ENCODE measurements around the gene PON3. TPM values are rescaled to one million over a fixed set of nuclear protein-coding genes. Genes with fewer than 3 reads are reported as not detected.
A peak's percentile ranks its signal among the peaks of the same experiment; 100 is the strongest.
"Not testable (repeated sequence)": the region's sequence is repeated elsewhere in the genome, so short reads cannot be mapped to it uniquely, and the experiment has no call there.

Gene PON3
- total RNA-seq, 1 donor from 2014 or later: not detected

DNA sequence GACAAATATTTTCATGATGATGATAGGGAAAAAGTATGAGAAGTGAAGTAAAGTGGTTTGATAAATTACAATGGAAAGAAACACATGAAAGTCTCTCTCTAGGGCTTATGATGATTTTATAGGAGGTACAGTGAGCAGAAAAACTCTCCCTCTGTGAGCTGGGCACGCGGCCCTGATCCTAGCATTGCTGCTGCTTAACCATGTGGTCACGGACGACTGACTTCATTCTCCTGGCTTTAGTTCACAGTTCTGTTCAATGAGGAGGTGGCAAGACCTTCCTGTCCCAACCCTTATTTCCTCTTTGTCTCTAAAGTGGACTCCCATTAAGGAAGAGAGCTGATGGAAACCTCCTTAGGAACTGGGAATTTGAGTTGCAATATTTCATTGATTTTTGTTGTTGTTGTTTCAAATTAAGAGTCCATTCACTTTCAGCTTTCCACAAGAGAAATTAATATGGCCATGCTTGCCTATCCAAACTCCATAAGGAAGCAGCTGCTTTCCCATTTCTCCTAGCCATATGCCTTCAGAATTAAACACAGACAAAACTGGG lies 8.2 kb upstream of the PON3 start:
- no peak for DNase-seq (ENCODE audit: low spot score)
- H3K4me1 Mint-ChIP-seq (ENCODE audit: low read depth): no peaks in the 10 kb centered on the region
- H3K27me3 Mint-ChIP-seq (ENCODE audit: insufficient read depth): no peaks in the 10 kb centered on the region
- H3K36me3 Mint-ChIP-seq (ENCODE audit: low read depth): no peaks in the 10 kb centered on the region
- H3K4me3 Mint-ChIP-seq: no peak overlapping the region
- H3K27ac Mint-ChIP-seq: no peak overlapping the region
- intact Hi-C loops (cut with micrococcal nuclease): no loop called here
- H3K9me3 Mint-ChIP-seq: no peaks in the 10 kb centered on the region

DNA sequence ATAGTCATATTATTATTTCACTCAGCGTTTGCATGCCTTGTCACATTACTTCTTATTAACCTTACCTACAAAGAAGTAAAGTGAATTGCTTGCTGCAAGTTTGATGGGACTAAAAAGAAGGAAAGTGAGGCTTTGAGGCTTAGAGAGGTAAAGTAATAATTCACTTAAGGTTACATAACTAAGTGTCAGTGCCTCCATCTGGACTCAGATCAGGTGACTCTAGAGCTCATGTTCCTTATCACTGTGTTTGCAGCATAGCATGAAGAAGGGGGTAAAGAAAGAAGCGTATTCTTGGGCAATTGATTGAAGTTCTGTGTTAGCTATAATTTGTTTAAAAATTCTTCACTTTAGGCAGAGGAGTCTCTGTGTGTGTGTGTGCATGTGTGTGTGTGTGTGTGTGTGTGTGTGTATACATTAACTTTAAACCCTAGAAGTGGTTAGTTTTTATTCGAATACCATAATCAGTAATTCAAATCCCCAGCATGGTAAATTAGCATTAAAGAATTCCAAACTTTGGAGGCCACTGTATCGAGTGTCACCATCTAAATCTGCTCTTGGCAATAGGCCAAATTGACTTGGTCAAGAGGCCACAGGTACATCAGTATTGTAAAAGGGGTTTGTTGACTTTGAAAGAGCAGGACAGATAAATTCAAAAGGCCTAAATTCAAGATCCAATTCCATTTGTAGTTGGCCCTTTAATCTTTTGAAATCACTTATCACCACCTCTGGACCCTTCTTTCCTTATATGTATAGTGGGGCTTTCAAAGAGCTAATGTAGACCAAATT lies 2.2 kb upstream of the PON3 start:
- Mint-ChIP-seq H3K27me3 (ENCODE audit: insufficient read depth) (peaks cover 26% of the 10 kb centered on the region), H3K9me3 (no peaks in the 10 kb centered on the region), H3K4me3 (no peak overlapping the region), H3K27ac (no peak overlapping the region), H3K4me1 (ENCODE audit: low read depth) (peaks cover 4% of the 10 kb centered on the region), H3K36me3 (ENCODE audit: low read depth) (peaks cover 2% of the 10 kb centered on the region)
- intact Hi-C loops (cut with micrococcal nuclease): no loop called here
- no peak for DNase-seq (ENCODE audit: low spot score)

DNA sequence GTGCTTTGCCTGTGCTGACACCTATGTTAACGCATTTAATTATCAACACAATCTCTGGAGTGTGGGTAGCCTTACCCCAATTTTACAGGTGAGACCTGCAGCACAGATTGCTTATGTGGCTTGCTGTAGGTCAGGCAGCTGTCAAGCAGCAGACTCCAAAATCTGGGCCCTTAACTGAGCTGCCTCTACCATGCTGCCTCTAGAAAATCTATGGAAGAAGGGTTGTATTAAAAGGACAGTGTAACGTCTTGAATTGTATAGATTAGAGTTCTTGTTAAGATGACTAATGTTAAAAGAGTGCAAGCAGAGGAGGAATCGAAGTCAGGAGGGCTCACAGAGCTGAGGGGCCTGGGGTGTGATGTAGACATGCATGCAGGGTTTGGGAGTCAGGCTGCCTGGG lies 1.2 kb upstream of the PON3 start:
- no peak for DNase-seq (ENCODE audit: low spot score)
- peaks cover 4% of the 10 kb centered on the region for H3K4me1 Mint-ChIP-seq (ENCODE audit: low read depth)
- intact Hi-C loops (cut with micrococcal nuclease): loop anchor here (2.0 kb wide), 1 partner anchor 79 kb away; no protein-coding TSS in a partner anchor
- no peak overlapping the region for H3K27ac Mint-ChIP-seq
- H3K27me3 Mint-ChIP-seq (ENCODE audit: insufficient read depth): peaks cover 28% of the 10 kb centered on the region
- no peaks in the 10 kb centered on the region for H3K9me3 Mint-ChIP-seq
- peaks cover 2% of the 10 kb centered on the region for H3K36me3 Mint-ChIP-seq (ENCODE audit: low read depth)
- no peak overlapping the region for H3K4me3 Mint-ChIP-seq

DNA sequence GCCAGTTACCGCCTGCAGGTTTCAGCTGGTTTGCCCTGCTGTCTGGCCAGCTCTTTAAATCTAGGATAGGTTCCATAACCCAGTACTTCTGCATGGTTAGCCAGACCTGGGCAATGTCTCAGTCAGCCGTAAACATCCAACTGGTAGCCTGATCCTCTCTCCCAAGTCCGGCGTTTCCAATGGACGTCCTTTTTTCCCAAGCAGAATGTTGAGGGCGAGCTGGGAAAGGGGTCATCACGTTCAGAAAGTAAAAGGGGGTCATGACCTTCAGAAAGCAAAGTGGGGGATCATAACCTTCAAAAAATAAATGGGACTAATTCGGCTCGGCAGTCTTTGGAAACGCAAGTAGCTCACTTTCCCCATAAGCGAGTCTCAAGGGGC lies 430 bp downstream of the PON3 start:
- Mint-ChIP-seq H3K27me3 (ENCODE audit: insufficient read depth) (peaks cover 28% of the 10 kb centered on the region), H3K4me3 (peak overlapping the region; percentile 57)

DNA sequence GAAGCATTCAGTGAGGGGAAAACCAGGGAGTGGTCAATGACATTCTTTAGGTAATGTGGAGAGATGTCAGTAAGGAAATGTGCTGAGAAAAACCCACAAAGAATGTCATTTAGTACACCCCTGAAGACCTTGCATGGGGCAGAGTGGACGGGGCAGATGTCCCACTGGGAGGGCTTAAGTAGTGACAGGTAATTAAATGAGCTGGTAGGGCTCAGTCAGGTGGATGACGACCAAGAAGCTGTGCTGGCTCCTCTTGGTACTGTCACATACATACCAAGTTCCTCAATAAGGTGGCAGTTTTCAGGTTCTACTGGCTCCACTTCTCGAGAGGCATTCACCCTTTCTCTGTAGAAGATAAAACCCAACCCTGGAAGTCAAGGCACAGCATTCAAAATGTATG lies 1.8 kb downstream of the PON3 start:
- Mint-ChIP-seq H3K27ac (no peak overlapping the region), H3K9me3 (no peaks in the 10 kb centered on the region), H3K36me3 (ENCODE audit: low read depth) (peaks cover 2% of the 10 kb centered on the region), H3K4me3 (no peak overlapping the region), H3K27me3 (ENCODE audit: insufficient read depth) (peaks cover 30% of the 10 kb centered on the region), H3K4me1 (ENCODE audit: low read depth) (peaks cover 4% of the 10 kb centered on the region)
- DNase-seq (ENCODE audit: low spot score): no peak
- intact Hi-C loops (cut with micrococcal nuclease): no loop called here

More for the DNA sequence above, 430 bp downstream of the PON3 start:
- intact Hi-C loops (cut with micrococcal nuclease): loop anchor here (2.0 kb wide), 1 partner anchor 81 kb away; no protein-coding TSS in a partner anchor
- Mint-ChIP-seq H3K36me3 (ENCODE audit: low read depth) (peaks cover 2% of the 10 kb centered on the region), H3K4me1 (ENCODE audit: low read depth) (peaks cover 4% of the 10 kb centered on the region), H3K27ac (no peak overlapping the region), H3K9me3 (no peaks in the 10 kb centered on the region)
- DNase-seq (ENCODE audit: low spot score): no peak

DNA sequence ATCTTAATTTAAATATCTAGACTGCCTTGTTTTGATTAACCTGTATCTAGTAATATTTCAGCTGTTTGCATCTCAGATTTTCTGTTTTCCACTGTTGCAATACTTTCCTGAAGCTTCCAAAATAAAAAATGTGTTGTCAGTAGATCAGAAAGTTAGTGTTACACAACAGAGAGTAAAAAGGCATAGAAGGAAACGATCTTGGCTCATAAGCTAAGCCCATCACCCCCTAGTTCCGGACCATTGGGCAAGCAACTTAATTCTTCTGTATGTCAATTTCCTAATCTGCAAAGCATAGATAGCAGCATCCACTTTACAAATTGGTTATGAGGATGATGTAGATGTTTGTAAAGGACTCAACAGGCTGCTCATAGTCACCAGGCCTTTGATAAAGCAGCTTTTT lies 4.4 kb downstream of the PON3 start:
- no peak overlapping the region for H3K27ac Mint-ChIP-seq
- DNase-seq (ENCODE audit: low spot score): no peak
- no peaks in the 10 kb centered on the region for H3K9me3 Mint-ChIP-seq
- no peak overlapping the region for H3K4me3 Mint-ChIP-seq
- H3K36me3 Mint-ChIP-seq (ENCODE audit: low read depth): peaks cover 2% of the 10 kb centered on the region
- intact Hi-C loops (cut with micrococcal nuclease): no loop called here
- peaks cover 3% of the 10 kb centered on the region for H3K4me1 Mint-ChIP-seq (ENCODE audit: low read depth)
- peaks cover 21% of the 10 kb centered on the region for H3K27me3 Mint-ChIP-seq (ENCODE audit: insufficient read depth)

DNA sequence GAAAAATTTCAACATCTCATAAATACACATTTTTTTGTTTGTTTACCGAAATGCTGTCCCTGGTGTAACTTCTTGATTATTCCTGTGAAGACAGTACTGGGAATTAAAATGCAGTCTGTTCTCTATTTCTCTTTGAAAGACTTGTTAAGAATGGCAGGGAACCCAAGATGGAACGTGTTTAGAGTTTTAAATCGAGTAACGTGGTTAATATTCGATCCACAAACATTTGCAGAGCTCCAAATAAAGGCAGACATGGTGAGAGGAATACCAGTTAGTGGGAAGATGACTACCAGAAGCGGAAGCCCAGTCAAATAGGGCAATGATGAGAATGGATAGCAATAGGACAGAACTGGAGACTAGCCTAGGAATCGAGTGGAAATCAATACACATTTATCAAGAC lies 6.7 kb downstream of the PON3 start:
- no peak overlapping the region for H3K27ac Mint-ChIP-seq
- intact Hi-C loops (cut with micrococcal nuclease): no loop called here
- no peak overlapping the region for H3K4me3 Mint-ChIP-seq
- H3K9me3 Mint-ChIP-seq: peaks cover 7% of the 10 kb centered on the region
- H3K27me3 Mint-ChIP-seq (ENCODE audit: insufficient read depth): peaks cover 11% of the 10 kb centered on the region
- no peaks in the 10 kb centered on the region for H3K36me3 Mint-ChIP-seq (ENCODE audit: low read depth)
- no peaks in the 10 kb centered on the region for H3K4me1 Mint-ChIP-seq (ENCODE audit: low read depth)
- no peak for DNase-seq (ENCODE audit: low spot score)

DNA sequence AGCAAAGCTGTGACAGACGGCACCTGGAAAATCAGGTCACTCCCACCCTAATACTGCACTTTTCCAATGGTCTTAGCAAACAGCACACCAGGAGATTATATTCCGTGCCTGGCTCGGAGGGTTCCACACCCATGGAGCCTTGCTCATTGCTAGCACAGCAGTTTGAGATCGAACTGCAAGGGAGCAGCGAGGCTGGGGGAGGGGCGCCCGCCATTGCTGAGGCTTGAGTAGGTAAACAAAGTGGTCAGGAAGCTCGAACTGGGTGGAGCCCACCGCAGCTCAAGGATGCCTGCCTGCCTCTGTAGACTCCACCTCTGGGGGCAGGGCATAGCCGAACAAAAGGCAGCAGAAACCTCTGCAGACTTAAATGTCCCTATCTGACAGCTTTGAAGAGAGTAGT lies 16.7 kb downstream of the PON3 start:
- intact Hi-C loops (cut with micrococcal nuclease): not testable (repeated sequence)

DNA sequence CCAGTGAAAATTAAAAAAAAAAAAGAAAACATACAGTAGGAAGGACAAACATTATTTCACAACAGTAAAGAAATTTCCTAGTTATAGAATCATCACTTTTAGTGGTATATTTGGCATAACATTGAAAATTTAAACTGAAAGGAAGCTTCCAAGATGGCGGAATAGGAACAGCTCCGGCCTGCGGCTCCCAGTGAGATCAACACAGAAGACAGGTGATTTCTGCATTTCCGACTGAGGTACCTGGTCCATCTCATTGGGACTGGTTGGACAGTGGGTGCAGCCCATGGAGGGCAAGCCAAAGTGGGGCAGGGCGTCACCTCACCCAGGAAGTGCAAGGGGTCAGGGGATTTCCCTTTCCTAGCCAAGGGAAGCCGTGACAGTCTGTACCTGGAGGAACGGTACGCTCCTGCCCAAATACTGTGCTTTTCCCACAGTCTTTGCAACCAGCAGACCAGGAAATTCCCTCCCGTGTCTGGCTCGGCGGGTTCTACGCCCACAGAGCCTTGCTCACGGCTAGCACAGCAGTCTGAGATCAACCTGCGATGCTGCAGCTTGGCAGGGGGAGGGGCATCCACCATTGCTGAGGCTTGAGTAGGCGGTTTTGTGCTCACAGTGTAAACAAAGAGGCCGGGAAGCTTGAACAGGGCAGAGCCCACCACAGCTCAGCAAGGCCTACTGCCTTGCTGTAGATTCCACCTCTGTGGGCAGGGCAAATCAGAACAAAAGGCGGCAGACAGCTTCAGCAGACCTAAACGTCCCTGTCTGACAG lies 19.4 kb downstream of the PON3 start:
- H3K27ac Mint-ChIP-seq: no peak overlapping the region
- H3K27me3 Mint-ChIP-seq (ENCODE audit: insufficient read depth): no peaks in the 10 kb centered on the region
- intact Hi-C loops (cut with micrococcal nuclease): no loop called here
- H3K9me3 Mint-ChIP-seq: no peaks in the 10 kb centered on the region
- no peak for DNase-seq (ENCODE audit: low spot score)
- no peaks in the 10 kb centered on the region for H3K4me1 Mint-ChIP-seq (ENCODE audit: low read depth)
- no peak overlapping the region for H3K4me3 Mint-ChIP-seq
- H3K36me3 Mint-ChIP-seq (ENCODE audit: low read depth): no peaks in the 10 kb centered on the region

More for the DNA sequence above, 16.7 kb downstream of the PON3 start:
- H3K27ac Mint-ChIP-seq; H3K36me3 Mint-ChIP-seq (ENCODE audit: low read depth); H3K4me3 Mint-ChIP-seq; H3K27me3 Mint-ChIP-seq (ENCODE audit: insufficient read depth); H3K4me1 Mint-ChIP-seq (ENCODE audit: low read depth); H3K9me3 Mint-ChIP-seq; DNase-seq (ENCODE audit: low spot score): not testable (repeated sequence)

DNA sequence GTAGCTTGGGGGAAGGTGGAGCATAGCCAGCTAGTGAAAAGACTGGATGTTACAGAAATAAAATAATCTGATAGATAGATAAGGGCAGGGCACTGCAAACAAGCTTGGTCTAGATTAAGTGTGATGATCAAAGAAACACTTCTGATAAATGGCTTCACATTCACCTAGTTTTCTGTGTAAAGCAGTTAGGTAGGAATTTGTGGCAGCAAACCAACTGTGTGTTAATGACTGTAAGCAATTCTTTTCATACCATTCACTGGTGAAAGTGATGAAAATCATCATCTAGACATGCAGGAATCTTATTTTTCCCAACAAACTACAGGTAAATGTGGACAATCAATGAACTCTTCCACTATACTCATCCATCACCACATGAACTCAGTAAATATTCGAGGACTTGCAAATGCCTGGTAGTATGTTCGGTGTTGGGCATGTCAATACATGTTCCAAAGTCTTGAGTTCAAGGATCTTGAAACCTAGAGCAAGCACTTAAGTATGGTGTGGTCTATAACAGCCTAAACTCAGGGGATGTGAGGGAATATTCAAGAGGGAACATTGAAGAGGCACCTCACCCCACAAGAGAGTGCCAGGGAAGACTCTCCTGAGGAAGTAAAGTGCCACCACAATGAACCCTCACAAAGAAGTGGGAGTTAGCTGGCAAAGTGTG lies 20.5 kb downstream of the PON3 start:
- no peaks in the 10 kb centered on the region for H3K27me3 Mint-ChIP-seq (ENCODE audit: insufficient read depth)
- no peak overlapping the region for H3K27ac Mint-ChIP-seq
- no peak for DNase-seq (ENCODE audit: low spot score)
- H3K4me1 Mint-ChIP-seq (ENCODE audit: low read depth): no peaks in the 10 kb centered on the region
- H3K9me3 Mint-ChIP-seq: no peaks in the 10 kb centered on the region
- intact Hi-C loops (cut with micrococcal nuclease): no loop called here
- H3K36me3 Mint-ChIP-seq (ENCODE audit: low read depth): no peaks in the 10 kb centered on the region
- H3K4me3 Mint-ChIP-seq: no peak overlapping the region

DNA sequence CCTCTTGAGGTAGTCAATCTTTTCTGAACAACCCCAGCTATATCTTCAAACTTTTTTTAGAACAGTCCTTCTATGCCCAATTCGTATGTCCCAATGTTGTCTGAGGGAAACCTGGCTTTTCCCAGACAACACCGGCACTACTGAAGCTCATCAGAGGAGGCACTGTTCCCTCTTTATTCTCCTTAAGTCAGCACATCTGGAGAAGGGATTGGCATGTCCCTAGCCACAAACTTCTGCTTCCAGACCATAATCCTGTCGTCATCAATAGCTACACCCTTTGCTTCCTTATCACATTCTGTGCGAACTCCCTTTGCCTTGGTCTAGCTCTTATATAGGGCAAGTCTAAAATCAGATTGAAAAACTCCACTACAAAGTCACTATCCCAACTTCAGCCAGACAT lies 22.9 kb downstream of the PON3 start:
- H3K4me1 Mint-ChIP-seq (ENCODE audit: low read depth): no peaks in the 10 kb centered on the region
- H3K27ac Mint-ChIP-seq: no peak overlapping the region
- H3K4me3 Mint-ChIP-seq: no peak overlapping the region
- no peaks in the 10 kb centered on the region for H3K36me3 Mint-ChIP-seq (ENCODE audit: low read depth)
- no peaks in the 10 kb centered on the region for H3K9me3 Mint-ChIP-seq
- H3K27me3 Mint-ChIP-seq (ENCODE audit: insufficient read depth): no peaks in the 10 kb centered on the region
- DNase-seq (ENCODE audit: low spot score): no peak
- intact Hi-C loops (cut with micrococcal nuclease): no loop called here

DNA sequence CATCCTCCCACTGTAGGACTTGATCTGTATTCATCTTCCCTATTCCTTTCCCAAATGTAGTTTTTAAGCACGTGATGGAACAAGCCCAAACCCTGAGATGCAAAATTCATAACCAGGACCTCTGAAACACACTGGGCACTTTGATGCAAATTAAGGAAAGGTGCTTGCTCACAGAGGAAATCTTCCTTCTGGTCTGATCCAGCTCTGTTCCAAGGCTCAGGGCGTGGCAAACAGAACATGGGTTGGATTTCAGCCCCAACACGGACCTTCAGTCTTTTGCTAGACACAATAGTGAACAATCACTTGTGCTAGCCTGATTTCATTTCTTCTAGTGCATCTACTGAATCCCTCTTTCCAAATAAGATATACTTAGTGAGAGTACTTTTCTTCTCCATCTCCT lies 27.9 kb downstream of the PON3 start:
- intact Hi-C loops (cut with micrococcal nuclease): no loop called here
- no peak overlapping the region for H3K27ac Mint-ChIP-seq
- H3K36me3 Mint-ChIP-seq (ENCODE audit: low read depth): no peaks in the 10 kb centered on the region
- H3K4me3 Mint-ChIP-seq: no peak overlapping the region
- no peaks in the 10 kb centered on the region for H3K27me3 Mint-ChIP-seq (ENCODE audit: insufficient read depth)
- no peak for DNase-seq (ENCODE audit: low spot score)
- H3K4me1 Mint-ChIP-seq (ENCODE audit: low read depth): no peaks in the 10 kb centered on the region
- H3K9me3 Mint-ChIP-seq: no peaks in the 10 kb centered on the region

DNA sequence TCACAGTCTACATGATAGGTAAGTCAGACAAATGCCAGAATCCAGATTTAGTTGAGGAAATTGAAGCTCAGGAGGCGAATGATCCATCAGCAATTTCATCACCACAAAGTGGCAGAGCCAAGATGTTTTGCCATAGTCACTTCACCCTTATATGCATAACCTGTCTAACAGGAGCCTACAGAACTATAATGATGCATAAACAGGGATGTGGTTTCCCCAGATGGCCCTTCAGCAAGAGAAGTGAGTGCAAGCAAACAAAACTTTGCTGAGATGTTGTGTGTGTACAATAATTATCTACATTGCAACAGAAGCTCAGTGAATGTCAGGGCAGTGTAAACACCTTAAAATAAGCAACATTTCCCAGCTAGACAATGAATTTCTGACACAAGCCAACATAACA lies 28.6 kb downstream of the PON3 start:
- Mint-ChIP-seq H3K4me3 (no peak overlapping the region), H3K9me3 (no peaks in the 10 kb centered on the region), H3K36me3 (ENCODE audit: low read depth) (no peaks in the 10 kb centered on the region), H3K27me3 (ENCODE audit: insufficient read depth) (no peaks in the 10 kb centered on the region), H3K27ac (no peak overlapping the region), H3K4me1 (ENCODE audit: low read depth) (no peaks in the 10 kb centered on the region)
- DNase-seq (ENCODE audit: low spot score): no peak
- intact Hi-C loops (cut with micrococcal nuclease): no loop called here
